ENCODE data around the gene TUBGCP6.

Gene TUBGCP6, protein sequence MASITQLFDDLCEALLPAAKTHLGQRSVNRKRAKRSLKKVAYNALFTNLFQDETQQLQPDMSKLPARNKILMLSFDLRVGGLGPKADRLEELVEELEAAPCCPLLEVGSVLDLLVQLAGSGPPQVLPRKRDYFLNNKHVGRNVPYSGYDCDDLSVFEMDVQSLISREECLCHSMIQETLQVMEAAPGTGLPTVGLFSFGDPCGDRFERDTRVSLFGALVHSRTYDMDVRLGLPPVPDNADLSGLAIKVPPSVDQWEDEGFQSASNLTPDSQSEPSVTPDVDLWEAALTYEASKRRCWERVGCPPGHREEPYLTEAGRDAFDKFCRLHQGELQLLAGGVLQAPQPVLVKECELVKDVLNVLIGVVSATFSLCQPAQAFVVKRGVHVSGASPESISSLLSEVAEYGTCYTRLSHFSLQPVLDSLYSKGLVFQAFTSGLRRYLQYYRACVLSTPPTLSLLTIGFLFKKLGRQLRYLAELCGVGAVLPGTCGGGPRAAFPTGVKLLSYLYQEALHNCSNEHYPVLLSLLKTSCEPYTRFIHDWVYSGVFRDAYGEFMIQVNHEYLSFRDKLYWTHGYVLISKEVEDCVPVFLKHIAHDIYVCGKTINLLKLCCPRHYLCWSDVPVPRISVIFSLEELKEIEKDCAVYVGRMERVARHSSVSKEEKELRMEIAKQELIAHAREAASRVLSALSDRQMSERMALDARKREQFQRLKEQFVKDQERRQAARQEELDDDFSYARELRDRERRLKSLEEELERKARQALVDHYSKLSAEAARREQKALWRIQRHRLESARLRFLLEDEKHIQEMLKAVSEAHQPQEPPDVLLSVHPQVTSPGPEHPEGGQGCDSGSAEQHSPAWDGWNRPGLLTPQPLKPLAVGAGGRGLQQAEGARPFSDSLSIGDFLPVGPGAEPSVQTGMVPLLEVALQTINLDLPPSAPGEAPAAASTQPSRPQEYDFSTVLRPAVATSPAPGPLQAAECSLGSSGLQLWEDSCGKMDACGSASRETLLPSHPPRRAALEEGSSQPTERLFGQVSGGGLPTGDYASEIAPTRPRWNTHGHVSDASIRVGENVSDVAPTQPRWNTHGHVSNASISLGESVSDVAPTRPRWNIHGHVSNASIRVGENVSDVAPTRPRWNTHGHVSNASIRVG (N-terminal part only)

DNA sequence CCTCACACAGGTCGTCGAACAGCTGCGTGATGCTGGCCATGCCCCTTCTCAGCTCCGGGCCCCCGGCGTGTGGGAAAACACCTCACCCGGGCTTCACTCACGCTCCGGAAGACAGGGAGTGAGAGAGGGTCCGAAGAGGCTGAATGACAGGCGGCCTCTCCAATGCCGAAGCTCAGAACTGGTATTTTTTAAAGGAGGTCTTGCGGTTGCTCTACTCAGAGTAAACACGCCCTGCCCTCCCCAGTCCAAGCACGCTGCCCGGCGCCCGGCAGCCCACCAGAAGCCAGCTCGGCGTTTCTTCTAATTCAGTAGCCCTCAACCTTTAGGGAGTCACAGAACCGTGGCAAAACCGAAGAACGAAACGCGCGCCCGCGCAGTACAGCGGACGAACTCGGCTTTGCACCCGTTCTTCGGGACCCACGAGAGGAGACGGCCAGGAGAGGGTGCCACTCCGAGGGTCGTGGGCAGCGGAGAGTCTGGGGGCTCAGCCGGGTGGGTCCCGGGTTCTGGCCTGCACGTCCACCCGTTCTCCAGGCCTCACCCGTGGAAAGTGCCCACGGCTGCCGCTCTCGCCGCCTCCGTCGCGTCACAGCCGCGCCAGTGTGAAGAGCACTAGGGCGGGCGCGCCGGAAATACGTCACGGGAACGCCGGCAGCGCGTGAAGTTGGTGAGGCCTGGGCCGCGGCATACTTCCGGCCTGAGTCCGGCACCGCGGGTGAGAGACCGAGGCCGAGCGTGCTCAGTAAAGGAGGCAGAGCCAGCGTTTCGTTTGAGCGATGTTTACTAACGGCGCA, at the start of gene TUBGCP6:
TSS of gene TUBGCP6 (minus strand) at position 604 of the 794 bp plus-strand sequence. CDS start at position 40, 564 bp downstream.
- DNase-seq (ENCODE audit: low spot score) = peak; percentile 95

DNA sequence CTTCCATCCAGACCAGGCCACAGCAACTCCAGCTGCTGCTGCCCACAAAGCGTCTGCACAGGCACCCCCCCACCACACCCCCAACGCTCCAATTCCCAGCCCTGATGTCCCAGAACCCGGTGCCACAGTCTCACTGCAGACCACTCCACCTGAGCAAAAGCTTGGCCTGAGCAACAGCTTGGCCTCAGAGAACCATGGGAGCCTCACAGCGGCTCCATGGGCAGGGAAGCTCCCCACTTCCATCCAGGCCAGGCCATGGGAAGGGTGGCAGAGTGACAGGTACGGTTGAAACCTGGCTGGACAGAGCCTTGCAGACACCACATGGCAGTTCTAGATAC, 49.5 kb upstream of the TUBGCP6 start:
- no peak for DNase-seq (ENCODE audit: low spot score)

GRCh38 chr22:50293441-50294318, 48.9 kb upstream of the TUBGCP6 start:
- peak; percentile 90 for DNase-seq (ENCODE audit: low spot score)

- no peak for DNase-seq (ENCODE audit: low spot score)
Observed at GRCh38 chr22:50292643-50293440, 48.0 kb upstream of the TUBGCP6 start.

DNA sequence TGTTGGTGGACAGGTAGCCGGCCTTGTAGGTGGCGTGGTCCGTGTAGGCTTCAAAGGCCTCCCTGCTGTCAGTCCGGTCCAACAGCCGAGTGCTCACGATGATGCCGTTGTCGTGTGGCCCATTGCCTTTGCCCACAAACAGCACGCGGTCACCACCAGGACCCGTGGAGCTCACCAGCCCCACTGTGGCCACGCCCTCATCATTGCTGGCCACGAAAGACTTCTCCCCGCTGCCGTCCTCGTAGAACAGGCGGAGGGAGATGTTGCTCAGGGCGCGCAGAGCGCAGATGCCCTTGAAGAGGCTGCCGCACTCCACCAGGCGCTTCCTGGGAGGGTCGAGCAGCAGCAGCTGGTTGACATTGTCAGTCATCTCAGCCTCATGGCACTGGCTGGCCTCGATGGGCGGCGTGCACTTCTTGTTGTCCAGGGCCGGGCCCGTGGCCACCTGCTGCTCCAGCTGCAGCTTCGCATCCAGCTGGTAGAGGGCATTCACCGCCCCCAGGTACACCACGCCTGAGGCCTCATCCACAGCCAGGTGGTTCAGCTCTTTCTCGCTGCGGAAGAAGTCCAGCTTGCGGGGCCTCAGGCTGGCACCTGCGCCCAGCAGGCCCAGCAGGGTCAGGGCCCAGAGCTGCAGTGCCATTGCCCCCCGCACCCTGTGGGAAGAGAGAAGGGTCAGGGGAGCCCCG, 45.3 kb upstream of the TUBGCP6 start:
- no peak for DNase-seq (ENCODE audit: low spot score)

DNA sequence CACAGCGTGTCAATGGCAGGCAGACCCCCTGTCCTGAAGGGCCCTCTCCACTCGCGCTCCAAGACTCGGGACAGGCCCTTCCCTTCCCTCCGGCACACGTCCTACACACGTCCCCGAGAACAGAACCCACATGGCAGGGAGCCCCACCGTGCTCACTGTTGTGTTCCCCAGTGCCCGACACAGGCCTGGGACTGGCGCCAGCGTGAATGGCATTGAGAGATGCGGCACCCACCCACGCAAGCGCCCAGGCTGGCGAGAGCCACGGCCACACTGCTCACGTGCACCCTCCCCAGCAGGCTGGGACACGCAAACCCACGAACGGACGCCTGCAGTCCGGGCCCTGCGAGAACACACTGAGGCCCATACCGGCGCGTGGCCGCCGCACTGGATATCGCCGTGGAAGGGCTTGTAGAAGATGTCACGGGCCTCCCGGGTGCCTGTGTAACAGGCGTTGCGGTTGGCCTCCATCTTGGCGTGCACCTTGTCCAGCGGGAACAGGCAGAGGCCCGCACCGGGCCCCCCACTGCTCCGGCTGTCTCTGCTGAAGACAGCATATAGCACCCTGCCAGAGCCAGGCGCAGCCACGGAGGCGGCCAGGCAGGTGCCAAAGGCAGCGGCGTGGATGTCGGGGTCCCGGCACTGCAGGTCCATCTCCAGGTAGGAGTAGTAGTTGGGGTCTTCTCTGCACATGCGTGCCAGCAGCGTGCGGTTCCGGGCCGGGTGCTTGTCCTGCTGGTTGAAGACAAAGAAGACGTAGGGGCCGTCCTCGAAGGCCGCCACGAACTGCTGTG, 44.5 kb upstream of the TUBGCP6 start:
- DNase-seq (ENCODE audit: low spot score) = no peak

DNA sequence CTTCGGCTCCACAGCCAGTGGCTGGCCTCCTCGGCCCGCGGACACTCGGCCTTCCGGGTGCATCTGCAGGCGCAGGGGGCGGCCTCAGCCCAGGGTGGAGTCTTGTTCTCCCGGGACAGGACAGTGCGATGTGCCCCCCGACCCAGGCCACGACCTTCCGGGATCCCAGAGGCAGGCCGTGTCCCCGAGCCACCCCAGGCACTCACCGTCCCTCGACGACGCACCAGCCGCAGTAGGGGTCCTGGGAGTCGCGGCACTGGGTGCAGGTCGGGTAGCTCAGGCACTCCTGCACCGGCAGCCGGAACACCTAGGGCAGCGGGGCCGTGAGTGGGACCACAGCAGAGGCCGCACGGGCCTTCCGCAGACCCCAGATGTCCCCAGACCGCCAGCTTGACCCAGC, 42.9 kb upstream of the TUBGCP6 start:
- DNase-seq (ENCODE audit: low spot score) = no peak

DNA sequence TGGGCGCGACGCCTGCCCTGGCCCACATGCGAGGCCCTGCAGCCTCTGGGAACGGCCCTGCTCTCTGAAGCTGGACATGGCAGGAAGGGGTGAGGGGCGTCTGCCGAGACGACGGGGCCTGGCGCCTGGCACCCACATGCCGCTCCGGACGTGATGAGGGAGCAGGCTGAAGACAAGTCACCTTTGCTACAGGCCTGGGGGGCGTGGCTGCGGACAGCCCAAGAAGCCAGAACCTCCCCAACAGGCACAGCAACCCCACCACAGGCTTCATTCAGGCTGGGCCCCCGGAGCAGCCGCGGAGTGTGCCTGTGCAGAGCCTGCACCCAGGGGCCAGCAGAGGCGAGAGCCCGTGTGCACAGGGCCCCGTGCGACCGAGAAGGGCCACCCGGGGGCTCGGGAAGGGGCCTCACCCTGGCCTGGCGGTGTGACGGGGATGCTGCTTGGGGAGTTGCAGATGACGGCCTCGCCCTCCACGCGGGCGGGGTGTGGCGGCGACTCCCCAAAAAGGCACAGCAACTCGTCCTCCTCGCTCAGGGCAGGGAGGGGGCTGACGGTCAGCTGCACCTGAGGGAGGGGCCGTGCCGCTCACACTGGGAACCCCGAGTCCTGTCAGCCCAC, 42.0 kb upstream of the TUBGCP6 start:
- no peak for DNase-seq (ENCODE audit: low spot score)

GRCh38 chr22:50286275-50286674, 41.5 kb upstream of the TUBGCP6 start:
- DNase-seq (ENCODE audit: low spot score) = no peak

GRCh38 chr22:50285568-50286229, 40.9 kb upstream of the TUBGCP6 start:
- no peak for DNase-seq (ENCODE audit: low spot score)

DNA sequence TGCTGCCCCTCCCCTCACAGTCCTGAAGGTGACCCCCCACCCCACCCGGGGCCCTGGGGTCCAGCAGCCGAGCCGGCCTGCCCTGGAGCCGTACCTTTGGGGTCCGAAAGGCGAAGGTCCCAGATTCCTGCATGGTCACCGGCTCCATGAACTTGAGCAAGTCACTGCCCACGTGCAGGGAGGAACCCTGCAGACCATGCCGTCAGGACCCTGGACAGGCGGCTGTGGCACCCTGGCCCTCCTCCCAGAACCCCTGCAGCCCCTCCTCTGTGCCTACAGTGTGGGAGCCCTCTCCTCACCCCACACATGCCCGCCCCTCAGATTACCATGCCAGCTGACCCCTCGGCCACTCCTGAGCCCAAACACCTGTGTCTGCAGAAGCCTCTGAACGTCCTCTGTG, 39.7 kb upstream of the TUBGCP6 start:
- DNase-seq (ENCODE audit: low spot score) = no peak

GRCh38 chr22:50283821-50284220, 39.0 kb upstream of the TUBGCP6 start:
- no peak for DNase-seq (ENCODE audit: low spot score)

DNA sequence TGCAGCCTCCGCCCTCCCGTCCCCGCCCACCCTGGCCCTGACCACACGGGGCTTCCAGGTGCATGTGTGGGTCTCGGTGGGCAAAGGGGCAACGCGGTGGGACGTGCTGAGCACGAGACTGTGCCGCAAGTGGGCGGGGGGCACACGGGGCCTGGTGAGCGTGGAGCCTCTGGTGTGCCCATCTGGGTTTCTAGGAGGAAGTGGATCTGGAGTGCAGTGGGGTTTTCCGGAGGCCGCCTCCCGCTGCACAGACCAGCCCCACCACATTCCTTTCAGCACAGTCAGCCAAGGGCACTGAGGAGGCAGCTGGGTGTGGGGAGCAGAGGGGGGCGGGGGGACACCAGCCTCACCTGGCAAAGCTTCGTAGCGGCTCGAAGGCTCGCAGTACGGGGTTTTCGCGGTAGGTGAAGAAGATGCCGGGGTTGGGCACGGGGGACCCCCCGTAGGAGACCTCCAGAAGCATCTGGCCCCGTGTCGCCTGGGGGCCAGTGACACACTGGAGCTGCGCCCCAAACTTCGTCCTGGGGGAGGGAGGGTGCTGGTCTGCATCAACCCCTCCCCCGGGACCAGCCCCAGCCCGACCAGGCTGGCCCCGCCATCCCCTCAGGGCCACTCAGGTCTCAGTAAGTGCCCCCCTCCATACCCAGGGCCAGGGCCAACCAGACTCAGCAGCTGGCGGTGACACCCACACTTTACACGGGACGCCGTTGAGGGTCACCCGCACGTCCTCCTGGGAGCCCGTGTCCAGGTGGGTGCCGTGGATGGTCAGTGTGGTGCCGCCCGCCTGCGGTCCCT, 37.7 kb upstream of the TUBGCP6 start:
- DNase-seq (ENCODE audit: low spot score) = no peak

DNA sequence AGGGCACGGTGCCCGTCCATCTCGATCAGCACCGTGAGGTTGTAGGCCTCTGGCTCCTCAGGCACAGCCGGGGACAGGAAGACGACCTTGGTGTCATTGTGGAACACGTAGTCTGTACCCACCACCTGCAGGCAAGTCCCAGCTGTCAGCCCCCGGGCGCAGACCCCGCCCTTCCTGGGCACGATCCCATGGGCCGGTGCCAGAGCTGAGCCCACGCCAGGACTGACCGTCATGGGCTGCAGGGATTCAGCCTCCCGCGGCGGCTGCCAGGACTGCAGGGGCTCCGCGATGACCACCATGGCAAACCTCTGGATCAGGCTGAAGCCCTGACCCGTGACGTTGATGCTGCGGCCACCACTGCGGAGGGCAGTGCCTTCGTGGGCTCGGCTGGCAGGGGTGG, 37.1 kb upstream of the TUBGCP6 start:
- DNase-seq (ENCODE audit: low spot score) = no peak

GRCh38 chr22:50281384-50281760, 36.5 kb upstream of the TUBGCP6 start:
- DNase-seq (ENCODE audit: low spot score) = no peak

DNA sequence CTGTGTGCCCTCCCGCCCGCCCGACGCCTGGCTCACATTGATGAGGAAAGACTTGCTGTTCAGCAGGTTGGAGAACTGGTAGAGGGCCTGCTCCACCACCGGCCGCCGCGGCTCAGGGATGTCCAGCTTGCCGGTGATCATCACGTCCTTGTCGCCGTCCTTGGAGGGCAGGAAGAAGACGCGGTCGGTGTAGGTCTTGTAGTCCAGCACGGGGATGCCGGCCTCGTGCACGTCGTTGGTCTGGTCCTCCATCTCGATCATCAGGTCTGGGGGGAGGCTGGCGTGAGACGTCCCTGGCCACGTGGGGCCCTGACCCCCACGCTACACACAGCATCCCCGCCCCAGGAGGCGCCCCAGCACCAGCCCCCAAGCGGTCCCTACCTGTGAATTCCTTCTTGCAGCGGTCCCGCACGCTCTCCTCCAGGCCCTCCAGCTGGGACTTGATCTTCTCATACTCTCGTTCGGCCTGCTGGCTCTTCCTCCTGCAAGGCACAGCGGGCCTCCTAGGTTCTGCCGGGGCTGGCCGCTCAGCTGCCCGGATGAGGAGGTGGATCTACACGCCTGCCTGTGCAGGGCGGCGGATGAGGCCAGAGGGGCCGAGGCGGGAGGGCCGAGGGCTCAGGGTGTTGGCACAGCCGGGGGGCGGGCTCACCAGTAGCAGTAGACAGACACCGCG, 36.0 kb upstream of the TUBGCP6 start:
- no peak for DNase-seq (ENCODE audit: low spot score)

Measured in ecto neural progenitor cell (in vitro differentiated cells).